HG02943 (cell line): ENCODE results near the gene PACS2.

ENCODE experiments used
- ATAC-seq: cut with Tn5 transposase; IDR thresholded peaks from one replicate; pipeline ENCODE4 v1.9.1; 2021; ENCODE audit warnings: mild to moderate bottlenecking, low read depth, moderate library complexity; ENCODE audit not compliant: unreplicated experiment

Gene PACS2

GRCh38 chr14:105365681-105366080 is 51.1 kb downstream of the PACS2 start:
- no peak for ATAC-seq

- no peak for ATAC-seq
Measured at GRCh38 chr14:105366386-105367074, 52.0 kb downstream of the PACS2 start.

GRCh38 chr14:105367116-105368031 is 52.8 kb downstream of the PACS2 start:
- no peak for ATAC-seq

GRCh38 chr14:105368032-105368417 is 53.5 kb downstream of the PACS2 start:
- ATAC-seq = no peak

GRCh38 chr14:105368426-105368825 is 53.9 kb downstream of the PACS2 start:
- ATAC-seq = no peak

GRCh38 chr14:105368910-105369652 is 54.5 kb downstream of the PACS2 start:
- no peak for ATAC-seq

GRCh38 chr14:105369653-105370040 is 55.1 kb downstream of the PACS2 start:
- no peak for ATAC-seq

- no peak for ATAC-seq
Measured at GRCh38 chr14:105374389-105374788, 59.8 kb downstream of the PACS2 start.

GRCh38 chr14:105375635-105376057 is 61.1 kb downstream of the PACS2 start:
- no peak for ATAC-seq

GRCh38 chr14:105376521-105377440 is 62.2 kb downstream of the PACS2 start:
- ATAC-seq = no peak

GRCh38 chr14:105377555-105378182 is 63.1 kb downstream of the PACS2 start:
- no peak for ATAC-seq

GRCh38 chr14:105378199-105378598 is 63.7 kb downstream of the PACS2 start:
- no peak for ATAC-seq

GRCh38 chr14:105378873-105379685 is 64.5 kb downstream of the PACS2 start:
- no peak for ATAC-seq

GRCh38 chr14:105379946-105380345 is 65.4 kb downstream of the PACS2 start:
- ATAC-seq = no peak

- ATAC-seq = no peak
Measured at GRCh38 chr14:105380756-105381155, 66.2 kb downstream of the PACS2 start.

GRCh38 chr14:105381446-105382342 is 67.1 kb downstream of the PACS2 start:
- ATAC-seq = no peak

GRCh38 chr14:105382343-105383082 is 68.0 kb downstream of the PACS2 start:
- no peak for ATAC-seq
